ENCODE results near the gene SNRNP40. TPM values are rescaled to one million over a fixed set of nuclear protein-coding genes. Genes with fewer than 3 reads are reported as not detected.

SNRNP40 gene
- total RNA-seq, result 47.5 and 74.3 TPM in 2 replicates

DNA sequence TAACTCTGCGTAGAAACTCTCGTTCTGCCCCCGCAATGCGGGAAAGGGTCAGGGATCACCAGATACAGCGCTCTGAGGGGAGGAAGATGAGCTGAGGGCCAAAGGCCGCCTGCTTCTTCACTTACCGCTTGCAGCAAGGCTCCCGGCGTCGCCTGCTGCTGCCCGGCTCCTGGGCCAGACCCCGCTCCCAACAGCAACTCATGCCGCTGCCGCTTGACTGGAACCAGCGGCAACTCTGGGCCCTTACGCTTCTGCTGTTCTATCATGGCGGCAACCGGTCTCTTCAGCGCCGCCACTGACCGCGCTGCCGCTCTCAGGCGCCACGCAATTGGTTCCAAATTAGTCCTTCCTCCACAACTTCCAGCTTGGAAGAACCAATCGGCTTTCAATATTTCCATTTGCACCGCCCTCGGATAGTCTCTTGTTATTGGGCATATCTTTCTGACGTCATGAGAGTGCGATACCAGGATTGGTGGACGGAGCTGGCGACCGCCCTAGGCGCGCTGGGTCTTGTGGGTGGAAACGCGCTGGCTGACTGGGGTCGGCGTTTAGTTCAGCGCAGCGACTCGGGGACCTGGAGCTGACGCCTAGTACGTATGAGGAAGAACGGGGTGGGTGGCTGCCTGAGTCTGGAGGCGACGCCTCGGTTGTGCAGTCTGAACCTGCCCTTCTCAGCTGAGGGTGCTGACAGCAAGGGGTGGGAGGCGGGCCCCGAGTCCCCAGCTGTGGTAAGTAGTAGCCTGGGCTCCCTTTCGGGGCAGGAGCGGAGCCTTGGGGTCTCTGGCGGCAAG, at the start of gene SNRNP40, which contains the start of gene ZCCHC17:
TSS of gene SNRNP40 (minus strand) at position 303 of the 791 bp plus-strand sequence. CDS start at position 266, 37 bp downstream.
TSS of gene ZCCHC17 (plus strand) at position 547 of the 791 bp plus-strand sequence. CDS start 13,067 bp downstream, outside the sequence.

DNA sequence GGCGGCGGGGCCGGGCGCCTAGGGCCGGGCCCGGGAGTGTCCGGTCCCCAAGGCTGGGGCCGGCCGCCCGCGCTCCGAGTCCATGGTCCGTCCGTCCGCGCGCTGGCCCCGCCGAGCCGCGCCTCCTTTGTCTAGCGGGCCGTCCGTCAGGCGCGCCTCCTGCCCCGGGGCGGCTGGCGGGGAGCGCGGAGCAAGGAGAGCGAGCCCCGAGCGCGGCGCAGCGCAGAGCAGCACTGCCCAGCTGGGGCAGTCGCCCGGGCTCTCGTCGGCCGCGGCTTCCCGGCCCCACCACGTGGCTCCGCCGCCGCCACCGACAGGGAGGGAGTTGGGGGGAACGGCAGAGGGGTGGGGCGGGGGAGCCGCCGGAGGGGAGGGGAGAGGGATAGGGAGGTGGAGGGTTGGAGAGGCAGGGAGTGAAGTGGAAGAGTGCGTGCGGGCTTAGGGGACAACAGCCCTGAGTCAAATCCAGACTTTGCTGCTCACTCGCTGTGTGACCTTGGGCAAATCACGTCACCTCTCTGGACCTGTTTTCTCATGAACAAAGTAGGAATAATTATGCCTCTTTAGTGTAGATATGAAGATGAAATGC, 56.8 kb downstream of the SNRNP40 start, which contains the start of gene NKAIN1:
TSS of gene NKAIN1 (minus strand) at position 235 of the 589 bp plus-strand sequence. CDS start 340 bp downstream, outside the sequence.

Other genes with a start within 250 kb of the SNRNP40 start
- gene PUM1, start 231.1 kb downstream of the SNRNP40 start, total RNA-seq, result 41.1 and 45.9 TPM in 2 replicates
- gene NKAIN1, start 56.9 kb downstream of the SNRNP40 start, total RNA-seq, result not detected in 2 replicates
- gene ZCCHC17, start 244 bp upstream of the SNRNP40 start, total RNA-seq, result 49.7 and 57.3 TPM in 2 replicates
- gene FABP3, start 76.3 kb upstream of the SNRNP40 start, total RNA-seq, result 3.2 TPM in 1 of 2 replicates, not detected in the other
- gene SERINC2, start 116.4 kb upstream of the SNRNP40 start, total RNA-seq, result 362 and 491 TPM in 2 replicates

All from hair follicular keratinocyte (primary cell).